Gastroesophageal sphincter (tissue), 3 donors: ENCODE measurements around the gene DLGAP3.
"Not testable (repeated sequence)": the region's sequence is repeated elsewhere in the genome, so short reads cannot be mapped to it uniquely, and the experiment has no call there.

Experiments used
- EP300 ChIP-seq: sonication (generic); formaldehyde crosslinking; IDR thresholded peaks from one replicate; pipeline ENCODE4 v1.6.1; 2017; ENCODE audit warnings: antibody characterized with exemption, mild to moderate bottlenecking
- POLR2A ChIP-seq, 2 donors: fragments of 450-650 bp; IDR thresholded peaks; one replicate each; pipeline ENCODE4 v1.6.1; 2017; ENCODE audit warnings: antibody characterized with exemption in 2 of 2, mild to moderate bottlenecking in 2 of 2, moderate library complexity in 1 of 2
- POLR2AphosphoS5 ChIP-seq: sonication (generic); formaldehyde crosslinking; IDR thresholded peaks from one replicate; pipeline ENCODE4 v1.6.1; 2017; ENCODE audit warnings: antibody characterized with exemption
- TF ChIP-seq, protein P1 (sequence below), 4 experiments: fragments of 200-600 bp in 2 of 4; fragments of 450-650 bp in 2 of 4; sonication (generic) in 1 of 4; IDR thresholded peaks; one replicate each; pipeline ENCODE4 v1.5.1; 2017 to 2019; ENCODE audit warnings: antibody characterized with exemption in 4 of 4, mild to moderate bottlenecking in 2 of 4, moderate library complexity in 2 of 4

DNA sequence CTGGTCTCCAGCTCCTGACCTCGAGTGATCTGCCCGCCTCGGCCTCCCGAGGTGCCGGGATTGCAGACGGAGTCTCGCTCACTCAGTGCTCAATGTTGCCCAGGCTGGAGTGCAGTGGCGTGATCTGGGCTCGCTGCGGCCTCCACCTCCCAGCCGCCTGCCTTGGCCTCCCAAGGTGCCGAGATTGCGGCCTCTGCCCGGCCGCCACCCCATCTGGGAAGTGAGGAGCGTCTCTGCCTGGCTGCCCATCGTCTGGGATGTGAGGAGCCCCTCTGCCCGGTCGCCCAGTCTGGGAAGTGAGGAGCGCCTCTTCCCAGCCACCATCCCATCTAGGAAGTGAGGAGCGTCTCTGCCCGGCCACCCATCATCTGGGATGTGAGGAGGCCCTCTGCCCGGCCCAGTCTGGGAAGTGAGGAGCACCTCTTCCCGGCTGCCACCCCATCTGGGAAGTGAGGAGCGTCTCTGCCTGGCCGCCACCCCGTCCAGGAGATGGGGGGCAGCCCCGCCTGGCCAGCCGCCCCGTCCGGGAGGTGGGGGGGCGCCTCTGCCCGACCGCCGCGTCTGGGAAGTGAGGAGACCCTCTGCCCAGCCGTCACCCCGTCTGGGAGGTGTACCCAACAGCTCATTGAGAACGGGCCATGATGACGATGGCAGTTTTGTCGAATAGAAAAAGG lies 18.3 kb upstream of the DLGAP3 start:
- TF ChIP-seq, protein P1, sequence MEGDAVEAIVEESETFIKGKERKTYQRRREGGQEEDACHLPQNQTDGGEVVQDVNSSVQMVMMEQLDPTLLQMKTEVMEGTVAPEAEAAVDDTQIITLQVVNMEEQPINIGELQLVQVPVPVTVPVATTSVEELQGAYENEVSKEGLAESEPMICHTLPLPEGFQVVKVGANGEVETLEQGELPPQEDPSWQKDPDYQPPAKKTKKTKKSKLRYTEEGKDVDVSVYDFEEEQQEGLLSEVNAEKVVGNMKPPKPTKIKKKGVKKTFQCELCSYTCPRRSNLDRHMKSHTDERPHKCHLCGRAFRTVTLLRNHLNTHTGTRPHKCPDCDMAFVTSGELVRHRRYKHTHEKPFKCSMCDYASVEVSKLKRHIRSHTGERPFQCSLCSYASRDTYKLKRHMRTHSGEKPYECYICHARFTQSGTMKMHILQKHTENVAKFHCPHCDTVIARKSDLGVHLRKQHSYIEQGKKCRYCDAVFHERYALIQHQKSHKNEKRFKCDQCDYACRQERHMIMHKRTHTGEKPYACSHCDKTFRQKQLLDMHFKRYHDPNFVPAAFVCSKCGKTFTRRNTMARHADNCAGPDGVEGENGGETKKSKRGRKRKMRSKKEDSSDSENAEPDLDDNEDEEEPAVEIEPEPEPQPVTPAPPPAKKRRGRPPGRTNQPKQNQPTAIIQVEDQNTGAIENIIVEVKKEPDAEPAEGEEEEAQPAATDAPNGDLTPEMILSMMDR (IDR thresholded peaks at IDR 0.05): not testable (repeated sequence)
- not testable (repeated sequence) for TF ChIP-seq EP300; POLR2AphosphoS5; POLR2A (IDR thresholded peaks at IDR 0.05)
